CD4-positive, CD25-positive, alpha-beta regulatory T cell (primary cell): Measurements from ENCODE around the gene CNKSR1. TPM values are rescaled to one million over a fixed set of nuclear protein-coding genes. Genes with fewer than 3 reads are reported as not detected.

ENCODE experiments used
- ATAC-seq, 2 donors: fragments of 150-1000 bp; cut with Tn5 transposase; one replicate each; pipeline ENCODE4 v1.10.0; 2021; ENCODE audit warnings: low read depth in 2 of 2, moderate number of reproducible peaks in 2 of 2, moderate library complexity in 1 of 2
- DNase-seq, 3 donors: peaks; one replicate each; pipeline versions ENCODE4 v3.0.0 to v3.0.0-alpha.2; 2012 to 2022; ENCODE audit warnings: mixed read lengths in 1 of 3
- H3K27ac ChIP-seq: one replicate; pipeline ENCODE4 v1.7.0; 2013; ENCODE audit warnings: mild to moderate bottlenecking, low read length; ENCODE audit not compliant: insufficient read depth, poor library complexity, severe bottlenecking
- H3K27me3 ChIP-seq: one replicate; pipeline ENCODE4 v1.7.0; 2013; ENCODE audit warnings: low read length; ENCODE audit not compliant: control insufficient read depth, insufficient read depth
- H3K36me3 ChIP-seq: one replicate; pipeline ENCODE4 v1.7.0; 2013; ENCODE audit warnings: mild to moderate bottlenecking, low read length, moderate library complexity; ENCODE audit not compliant: control insufficient read depth, insufficient read depth
- H3K4me1 ChIP-seq: 2 replicates; pipeline ENCODE4 v1.7.0; 2013; ENCODE audit warnings: mild to moderate bottlenecking, low read length; ENCODE audit not compliant: insufficient read depth, control insufficient read depth, poor library complexity, severe bottlenecking
- H3K4me3 ChIP-seq: one replicate; pipeline ENCODE4 v1.7.0; 2013; ENCODE audit warnings: low read depth, mild to moderate bottlenecking, low read length, moderate library complexity
- H3K9me3 ChIP-seq, 2 experiments: 1 replicate in 1 of 2; 2 replicates in 1 of 2; pipeline ENCODE4 v1.7.0; 2013; ENCODE audit warnings: low read length in 2 of 2, mild to moderate bottlenecking in 1 of 2, moderate library complexity in 1 of 2; ENCODE audit not compliant: control insufficient read depth in 2 of 2
- H3K27ac Mint-ChIP-seq, 3 donors: one replicate each; pipeline ENCODE4 v1.8.0; 2020 to 2022; ENCODE audit warnings: mild to moderate bottlenecking in 3 of 3, mixed read lengths in 3 of 3, moderate library complexity in 2 of 3
- H3K27me3 Mint-ChIP-seq: one replicate; pipeline ENCODE4 v1.8.0; 2022; ENCODE audit warnings: mild to moderate bottlenecking, mixed read lengths
- H3K36me3 Mint-ChIP-seq: one replicate; pipeline ENCODE4 v1.8.0; 2020; ENCODE audit warnings: mixed read lengths
- H3K4me1 Mint-ChIP-seq, 4 donors: one replicate each; pipeline ENCODE4 v1.8.0; 2020 to 2022; ENCODE audit warnings: mixed read lengths in 4 of 4, mild to moderate bottlenecking in 1 of 4
- H3K4me3 Mint-ChIP-seq, 4 donors: one replicate each; pipeline ENCODE4 v1.8.0; 2020 to 2022; ENCODE audit warnings: mild to moderate bottlenecking in 4 of 4, mixed read lengths in 4 of 4, moderate library complexity in 3 of 4
- H3K9me3 Mint-ChIP-seq, 7 donors: one replicate each; pipeline ENCODE4 v1.8.0; 2020 to 2022; ENCODE audit warnings: mixed read lengths in 7 of 7, mild to moderate bottlenecking in 3 of 7, moderate library complexity in 2 of 7
- polyA plus RNA-seq, 4 donors: library from polyadenylated mRNA; unstranded; fragments of 300-500 nt; fragmentation: Illumina TruSeq; gene quantifications; one replicate each; pipeline ENCODE4 v1.2.3, GENCODE V29; 2021
- total RNA-seq: library from RNA; stranded (reverse); gene quantifications from one replicate; pipeline ENCODE4 v1.2.3, GENCODE V29; 2022

The CNKSR1 gene
- total and polyA plus RNA-seq, 5 donors from 2014 or later, result 0.53 to 7.0 (median 2.3) TPM

DNA sequence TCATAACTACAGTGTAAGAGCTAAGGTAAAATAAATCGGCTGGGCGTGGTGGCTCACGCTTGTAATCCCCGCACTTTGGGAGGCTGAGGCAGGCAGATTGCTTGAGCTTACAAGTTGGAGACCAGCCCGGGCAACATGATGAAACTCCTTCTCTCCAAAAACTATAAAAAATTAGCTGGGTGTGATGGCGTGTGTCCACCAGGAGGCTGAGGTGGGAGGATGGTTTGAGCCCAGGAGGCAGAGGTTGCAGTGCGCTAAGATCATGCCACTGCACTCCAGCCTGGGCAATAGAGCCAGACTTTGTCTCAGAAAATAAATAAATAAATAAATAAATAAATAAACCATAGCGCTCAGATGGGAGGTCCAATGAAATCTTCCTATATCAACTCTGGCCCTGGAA is 35.1 kb upstream of the CNKSR1 start:
- Histone ChIP-seq H3K27me3 (no peaks in the 10 kb centered on the region), H3K36me3 (no peaks in the 10 kb centered on the region), H3K4me3 (no peak overlapping the region), H3K9me3 (no peaks in the 10 kb centered on the region), H3K27ac (no peak overlapping the region), H3K4me1 (peaks cover 14% of the 10 kb centered on the region)
- peaks cover 21% of the 10 kb centered on the region for H3K27me3 Mint-ChIP-seq
- H3K9me3 Mint-ChIP-seq, result no peaks in the 10 kb centered on the region
- no peaks in the 10 kb centered on the region for H3K36me3 Mint-ChIP-seq
- ATAC-seq (no peak), DNase-seq (no peak)
- H3K4me1 Mint-ChIP-seq, result peaks cover 0 to 26% (median 15%) of the 10 kb centered on the region in 4 donors
- no peak overlapping the region for H3K27ac Mint-ChIP-seq
- no peak overlapping the region for H3K4me3 Mint-ChIP-seq

DNA sequence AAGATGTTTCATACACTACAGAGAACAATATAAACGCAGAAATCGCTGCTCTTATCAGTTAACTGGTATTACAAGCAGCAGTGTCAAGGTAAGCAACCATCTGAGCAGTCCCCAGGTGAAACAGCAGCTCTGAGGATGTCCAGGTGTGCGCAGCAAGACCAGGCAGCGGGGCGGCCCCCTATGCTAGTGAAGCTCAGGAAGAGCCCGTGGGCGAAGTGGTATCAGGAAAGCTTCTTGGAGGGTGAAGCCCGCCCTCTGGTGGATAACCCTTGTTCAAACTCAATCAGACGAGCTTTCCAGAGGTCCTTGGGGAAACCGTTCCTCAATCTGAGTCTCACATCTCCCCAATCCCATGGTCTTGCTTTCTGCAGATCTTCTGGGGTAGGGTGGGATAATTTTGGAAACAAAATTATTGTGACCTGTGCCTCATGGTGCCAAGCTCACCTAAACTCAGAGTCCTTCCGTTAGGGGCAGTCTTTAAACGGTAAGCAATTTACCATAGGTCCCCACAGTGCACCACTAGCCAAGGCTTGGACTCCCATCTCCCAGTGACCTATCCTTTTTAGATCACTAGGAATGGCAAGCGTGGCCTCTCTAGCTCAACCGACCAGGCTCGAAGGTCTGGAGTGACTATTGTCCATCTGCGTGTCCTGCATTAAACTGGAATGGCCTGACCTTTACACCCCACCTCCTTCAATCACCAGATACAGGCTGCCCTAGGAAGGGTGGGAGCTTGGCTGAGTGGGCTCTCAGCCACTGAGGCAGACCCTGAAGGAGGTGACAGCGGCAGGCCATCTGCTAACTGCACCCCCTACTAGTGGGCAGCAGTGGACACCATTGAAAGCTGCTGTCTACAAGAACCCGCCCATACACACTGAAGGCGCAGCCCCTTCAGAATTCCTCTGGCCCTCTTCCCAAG is 32.0 kb upstream of the CNKSR1 start:
- H3K36me3 Mint-ChIP-seq, result no peaks in the 10 kb centered on the region
- H3K4me1 Mint-ChIP-seq, result peaks cover 0 to 12% (median 6%) of the 10 kb centered on the region in 4 donors
- H3K4me3 Mint-ChIP-seq, result no peak overlapping the region
- peaks cover 32% of the 10 kb centered on the region for H3K27me3 Mint-ChIP-seq
- Histone ChIP-seq H3K4me1 (peaks cover 5% of the 10 kb centered on the region), H3K27me3 (no peaks in the 10 kb centered on the region), H3K4me3 (no peak overlapping the region), H3K9me3 (no peaks in the 10 kb centered on the region), H3K36me3 (no peaks in the 10 kb centered on the region), H3K27ac (no peak overlapping the region)
- ATAC-seq (peak; percentile 70 to 78), DNase-seq (peak; percentile 68 to 81 (median 74))
- peaks cover 0 to 2% (median 0%) of the 10 kb centered on the region in 7 donors for H3K9me3 Mint-ChIP-seq
- H3K27ac Mint-ChIP-seq, result no peak overlapping the region

DNA sequence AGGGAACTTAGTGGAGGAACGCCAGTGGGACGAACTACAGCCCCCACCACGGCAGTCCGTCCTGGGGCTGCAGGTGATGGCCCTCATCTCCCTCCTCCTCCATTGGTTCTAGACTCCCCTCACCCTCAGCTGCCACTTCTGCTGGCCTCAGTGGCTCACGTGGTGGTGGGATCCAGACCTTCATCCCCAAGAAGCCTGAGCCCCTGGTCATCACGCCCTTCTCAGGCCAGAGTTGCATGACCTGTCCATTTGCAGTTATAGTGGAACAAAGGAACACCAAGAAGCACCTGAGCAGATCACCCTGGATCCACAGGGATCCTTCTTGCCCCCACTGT is 31.4 kb upstream of the CNKSR1 start:
- Histone ChIP-seq H3K27ac (no peak overlapping the region), H3K9me3 (no peaks in the 10 kb centered on the region), H3K4me1 (peaks cover 5% of the 10 kb centered on the region), H3K27me3 (no peaks in the 10 kb centered on the region), H3K4me3 (no peak overlapping the region), H3K36me3 (no peaks in the 10 kb centered on the region)
- no peak overlapping the region for H3K27ac Mint-ChIP-seq
- DNase-seq (no peak), ATAC-seq (no peak)
- no peak overlapping the region for H3K4me3 Mint-ChIP-seq
- H3K9me3 Mint-ChIP-seq, result peaks cover 0 to 2% (median 0%) of the 10 kb centered on the region in 7 donors
- peaks cover 0 to 12% (median 6%) of the 10 kb centered on the region in 4 donors for H3K4me1 Mint-ChIP-seq
- H3K27me3 Mint-ChIP-seq, result peaks cover 32% of the 10 kb centered on the region
- no peaks in the 10 kb centered on the region for H3K36me3 Mint-ChIP-seq

DNA sequence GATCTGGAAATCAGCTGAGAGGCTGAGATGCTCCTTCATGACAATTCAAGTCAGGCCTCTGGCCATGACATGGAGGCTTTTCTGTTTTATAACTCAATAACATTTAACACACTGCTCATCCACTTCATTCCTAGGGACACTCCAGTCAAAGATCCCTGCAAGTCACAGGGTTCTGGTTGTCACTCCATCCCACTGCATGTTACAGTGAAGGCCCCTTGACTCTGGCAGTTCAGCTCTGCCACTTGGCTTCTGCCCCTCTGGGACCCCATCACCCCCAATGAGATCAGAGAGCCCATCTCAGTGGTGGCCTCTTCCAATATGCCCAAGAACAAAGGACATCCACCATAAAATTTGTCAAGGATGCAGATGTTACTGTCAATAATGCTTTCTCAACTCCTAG is 28.4 kb upstream of the CNKSR1 start:
- no peaks in the 10 kb centered on the region for H3K36me3 Mint-ChIP-seq
- H3K4me3 Mint-ChIP-seq, result peak overlapping the region in 1 of 4 donors; percentile 4
- H3K27ac Mint-ChIP-seq, result no peak overlapping the region
- peaks cover 47% of the 10 kb centered on the region for H3K27me3 Mint-ChIP-seq
- Histone ChIP-seq H3K9me3 (no peaks in the 10 kb centered on the region), H3K27ac (no peak overlapping the region), H3K4me1 (peaks cover 5% of the 10 kb centered on the region), H3K4me3 (no peak overlapping the region), H3K36me3 (no peaks in the 10 kb centered on the region), H3K27me3 (peaks cover 5% of the 10 kb centered on the region)
- no peak for DNase-seq
- no peak for ATAC-seq
- H3K4me1 Mint-ChIP-seq, result peaks cover 0 to 7% (median 5%) of the 10 kb centered on the region in 4 donors
- H3K9me3 Mint-ChIP-seq, result peaks cover 0 to 2% (median 0%) of the 10 kb centered on the region in 7 donors

DNA sequence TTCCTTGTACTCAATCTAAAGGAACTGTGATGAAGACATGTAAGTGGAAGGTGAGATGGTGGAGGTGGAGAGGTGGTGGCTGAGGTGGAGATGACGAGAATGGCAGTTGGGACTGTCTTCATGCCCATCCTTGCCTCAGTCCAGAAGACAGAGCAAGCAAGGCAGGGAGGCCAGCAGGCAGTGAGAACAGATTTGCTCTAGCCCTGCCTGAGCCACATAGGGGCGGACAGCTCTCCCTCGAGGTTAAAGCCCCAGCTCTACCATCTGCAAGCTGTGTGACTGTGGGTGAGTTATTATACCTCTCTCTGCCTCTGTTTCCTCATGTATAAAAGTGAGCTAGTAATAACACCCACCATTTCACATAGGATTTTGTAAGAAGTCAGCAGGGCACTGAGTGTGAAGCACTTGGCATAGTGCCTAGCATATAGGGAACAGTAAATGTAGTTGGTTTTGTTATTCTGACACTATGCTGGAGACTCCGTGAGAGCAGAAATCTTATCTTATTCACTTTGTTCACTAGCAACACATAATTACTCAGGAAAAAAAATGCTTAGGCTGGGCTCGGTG is 23.2 kb upstream of the CNKSR1 start:
- Histone ChIP-seq H3K27ac (no peak overlapping the region), H3K4me3 (no peak overlapping the region), H3K4me1 (peaks cover 5% of the 10 kb centered on the region), H3K9me3 (no peaks in the 10 kb centered on the region), H3K27me3 (peaks cover 8% of the 10 kb centered on the region), H3K36me3 (no peaks in the 10 kb centered on the region)
- peaks cover 66% of the 10 kb centered on the region for H3K27me3 Mint-ChIP-seq
- H3K9me3 Mint-ChIP-seq, result peaks cover 0 to 2% (median 0%) of the 10 kb centered on the region in 7 donors
- no peaks in the 10 kb centered on the region for H3K36me3 Mint-ChIP-seq
- no peak overlapping the region for H3K27ac Mint-ChIP-seq
- H3K4me1 Mint-ChIP-seq, result no peaks in the 10 kb centered on the region
- H3K4me3 Mint-ChIP-seq, result no peak overlapping the region
- DNase-seq (no peak), ATAC-seq (no peak)

DNA sequence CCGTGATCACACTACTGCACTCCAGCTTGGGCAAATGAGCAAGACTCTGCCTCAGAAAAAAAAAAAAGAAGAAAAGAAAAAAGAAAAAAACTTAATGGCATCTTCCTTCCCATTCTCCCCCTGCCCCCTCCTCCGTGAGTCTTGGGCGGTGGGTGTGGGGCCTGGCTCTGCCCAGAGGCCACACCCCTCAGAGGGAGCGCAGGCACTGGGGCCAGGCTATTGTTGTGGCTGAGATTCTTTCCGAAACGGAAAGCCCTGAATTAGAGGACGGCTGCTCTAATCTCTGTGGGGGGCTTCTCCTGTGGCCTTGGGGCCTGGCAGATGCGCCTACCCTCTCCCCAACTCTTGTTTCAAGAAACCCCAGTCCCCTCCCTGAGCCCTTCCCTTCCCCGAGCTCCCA is 22.5 kb upstream of the CNKSR1 start:
- Mint-ChIP-seq H3K27ac (no peak overlapping the region), H3K4me1 (no peaks in the 10 kb centered on the region), H3K27me3 (peaks cover 68% of the 10 kb centered on the region), H3K9me3 (peaks cover 0 to 2% (median 0%) of the 10 kb centered on the region in 7 donors), H3K36me3 (no peaks in the 10 kb centered on the region), H3K4me3 (no peak overlapping the region)
- Histone ChIP-seq H3K27ac (no peak overlapping the region), H3K4me3 (no peak overlapping the region), H3K9me3 (no peaks in the 10 kb centered on the region), H3K36me3 (no peaks in the 10 kb centered on the region), H3K4me1 (peaks cover 5% of the 10 kb centered on the region), H3K27me3 (peaks cover 8% of the 10 kb centered on the region)
- DNase-seq (no peak), ATAC-seq (no peak)

DNA sequence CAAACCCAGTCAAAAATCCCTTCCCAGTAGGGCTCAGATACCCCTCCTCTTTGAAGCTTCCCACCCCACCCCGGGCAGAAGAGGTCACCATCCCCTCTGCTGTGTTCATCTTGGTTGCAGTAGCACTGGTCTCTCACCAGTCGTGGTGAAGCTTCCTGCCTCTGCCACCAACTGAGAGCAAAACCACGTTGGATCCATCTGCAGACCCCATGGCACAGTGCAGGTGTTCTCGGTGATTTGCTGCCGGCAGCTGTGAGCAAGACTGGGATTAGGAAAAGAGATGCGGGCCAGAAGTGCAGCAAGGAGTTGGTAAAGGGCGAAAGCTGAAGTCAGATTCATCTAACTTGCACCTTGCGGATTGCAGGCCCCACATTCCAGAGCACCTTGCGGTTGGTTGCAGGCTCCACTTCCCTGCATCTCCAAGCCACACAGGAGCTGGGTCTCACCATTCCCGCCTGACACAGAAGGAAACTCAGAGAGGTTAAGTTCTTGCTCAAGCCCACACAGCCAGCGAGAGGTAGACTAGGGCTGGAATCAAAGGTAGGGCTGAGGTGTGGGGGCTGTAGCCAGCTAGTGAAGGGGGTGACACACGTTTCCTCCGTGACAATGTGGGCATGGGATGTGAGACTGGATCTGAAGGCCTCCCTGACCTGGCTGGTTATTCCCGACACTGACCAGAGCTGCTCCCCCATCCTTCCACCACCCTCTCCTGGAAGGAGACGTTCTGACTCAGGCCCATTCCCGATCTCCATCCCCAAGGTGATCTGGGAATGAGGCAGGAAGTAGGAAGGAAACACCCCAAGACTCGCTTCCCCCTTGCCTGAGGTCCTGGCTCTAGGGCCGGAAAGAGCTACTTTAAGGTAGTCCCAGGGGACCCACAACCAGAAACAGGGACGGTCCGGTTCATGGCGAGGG is 21.7 kb upstream of the CNKSR1 start:
- H3K9me3 ChIP-seq, result no peaks in the 10 kb centered on the region
- H3K4me3 ChIP-seq, result no peak overlapping the region
- no peaks in the 10 kb centered on the region for H3K36me3 ChIP-seq
- H3K9me3 Mint-ChIP-seq, result peaks cover 0 to 2% (median 0%) of the 10 kb centered on the region in 7 donors
- peaks cover 8% of the 10 kb centered on the region for H3K27me3 ChIP-seq
- H3K27ac Mint-ChIP-seq, result no peak overlapping the region
- H3K36me3 Mint-ChIP-seq, result no peaks in the 10 kb centered on the region
- H3K4me1 Mint-ChIP-seq, result no peaks in the 10 kb centered on the region
- peaks cover 69% of the 10 kb centered on the region for H3K27me3 Mint-ChIP-seq
- ATAC-seq (no peak), DNase-seq (no peak)
- peaks cover 5% of the 10 kb centered on the region for H3K4me1 ChIP-seq
- no peak overlapping the region for H3K27ac ChIP-seq
- no peak overlapping the region for H3K4me3 Mint-ChIP-seq
